Fibroblast of lung (primary cell): ENCODE data around the gene WNT3A.

ENCODE experiments used
- EZH2 ChIP-seq: IDR thresholded peaks from 2 replicates; pipeline ENCODE4 v1.5.1; 2012; ENCODE audit warnings: low read length, control low read depth, mild to moderate bottlenecking; ENCODE audit errors: missing control alignments
- TF ChIP-seq, protein P1 (sequence below), 2 donors: IDR thresholded peaks in 1 of 2; conservative IDR thresholded peaks in 1 of 2; 1 replicate in 1 of 2; 2 replicates in 1 of 2; pipeline ENCODE4 v1.5.1; 2011 to 2012; ENCODE audit warnings: low read length in 2 of 2, control low read depth in 1 of 2, inconsistent platforms in 1 of 2, low read depth in 1 of 2, mild to moderate bottlenecking in 1 of 2

DNA sequence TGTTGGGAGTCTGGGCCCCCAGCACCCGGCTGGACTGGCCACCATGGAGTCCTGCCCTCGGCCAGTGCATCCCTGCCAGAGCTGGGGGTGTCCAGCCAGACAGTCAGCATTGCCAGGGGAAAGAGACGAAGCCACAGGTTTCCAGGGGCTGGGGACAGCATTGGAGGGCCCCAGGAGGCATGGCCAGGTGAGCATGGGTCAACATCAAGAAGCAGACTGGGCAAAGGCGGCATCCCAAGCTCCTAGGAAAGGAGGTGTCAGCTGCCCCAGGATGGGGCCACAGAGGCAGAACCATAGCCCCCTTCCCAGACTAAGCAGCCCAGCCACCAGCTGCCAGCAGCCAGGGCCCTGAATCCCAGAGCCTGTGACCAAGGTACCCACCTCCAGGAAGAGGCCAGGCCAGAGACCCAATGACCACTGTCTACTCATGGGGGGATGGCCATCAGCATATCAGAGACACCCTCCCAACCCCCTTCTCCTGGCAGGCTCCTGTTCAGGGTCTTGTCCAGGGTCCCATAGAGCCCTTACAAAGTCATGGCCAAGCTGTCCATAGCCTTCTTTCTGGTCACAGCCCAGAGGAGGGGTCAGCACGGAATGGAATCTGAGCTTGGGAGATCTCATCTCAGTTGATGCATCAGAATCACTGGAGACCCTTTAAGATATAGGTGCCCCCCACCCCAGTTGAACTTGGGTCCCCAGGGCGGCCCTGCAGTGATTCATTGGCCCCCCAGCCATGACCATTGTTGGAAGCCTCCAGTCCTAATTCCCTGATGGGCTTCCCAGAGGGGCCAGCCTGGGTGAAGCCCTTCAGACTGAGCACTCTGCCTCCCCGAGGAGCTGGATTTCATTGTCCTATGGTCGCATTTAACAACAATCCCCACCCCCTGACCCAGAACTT lies 32.5 kb downstream of the WNT3A start:
- TF ChIP-seq, protein P1, sequence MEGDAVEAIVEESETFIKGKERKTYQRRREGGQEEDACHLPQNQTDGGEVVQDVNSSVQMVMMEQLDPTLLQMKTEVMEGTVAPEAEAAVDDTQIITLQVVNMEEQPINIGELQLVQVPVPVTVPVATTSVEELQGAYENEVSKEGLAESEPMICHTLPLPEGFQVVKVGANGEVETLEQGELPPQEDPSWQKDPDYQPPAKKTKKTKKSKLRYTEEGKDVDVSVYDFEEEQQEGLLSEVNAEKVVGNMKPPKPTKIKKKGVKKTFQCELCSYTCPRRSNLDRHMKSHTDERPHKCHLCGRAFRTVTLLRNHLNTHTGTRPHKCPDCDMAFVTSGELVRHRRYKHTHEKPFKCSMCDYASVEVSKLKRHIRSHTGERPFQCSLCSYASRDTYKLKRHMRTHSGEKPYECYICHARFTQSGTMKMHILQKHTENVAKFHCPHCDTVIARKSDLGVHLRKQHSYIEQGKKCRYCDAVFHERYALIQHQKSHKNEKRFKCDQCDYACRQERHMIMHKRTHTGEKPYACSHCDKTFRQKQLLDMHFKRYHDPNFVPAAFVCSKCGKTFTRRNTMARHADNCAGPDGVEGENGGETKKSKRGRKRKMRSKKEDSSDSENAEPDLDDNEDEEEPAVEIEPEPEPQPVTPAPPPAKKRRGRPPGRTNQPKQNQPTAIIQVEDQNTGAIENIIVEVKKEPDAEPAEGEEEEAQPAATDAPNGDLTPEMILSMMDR (conservative IDR thresholded peaks at IDR 0.05 in 1 of 2, IDR thresholded peaks at IDR 0.05 in 1 of 2; ENCODE audit: low read depth in 1 of 2, low read length in 2 of 2): no peak
- TF ChIP-seq EZH2: no peak
